ENCODE data around the gene ADCY4. TPM values are rescaled to one million over a fixed set of nuclear protein-coding genes. Genes with fewer than 3 reads are reported as not detected.

Gene ADCY4
- total and polyA plus RNA-seq, 2 donors (not counting 3 experiments of a cell fraction or from before 2014, with no cell fraction given), result 81.6 to 84.0 TPM

DNA sequence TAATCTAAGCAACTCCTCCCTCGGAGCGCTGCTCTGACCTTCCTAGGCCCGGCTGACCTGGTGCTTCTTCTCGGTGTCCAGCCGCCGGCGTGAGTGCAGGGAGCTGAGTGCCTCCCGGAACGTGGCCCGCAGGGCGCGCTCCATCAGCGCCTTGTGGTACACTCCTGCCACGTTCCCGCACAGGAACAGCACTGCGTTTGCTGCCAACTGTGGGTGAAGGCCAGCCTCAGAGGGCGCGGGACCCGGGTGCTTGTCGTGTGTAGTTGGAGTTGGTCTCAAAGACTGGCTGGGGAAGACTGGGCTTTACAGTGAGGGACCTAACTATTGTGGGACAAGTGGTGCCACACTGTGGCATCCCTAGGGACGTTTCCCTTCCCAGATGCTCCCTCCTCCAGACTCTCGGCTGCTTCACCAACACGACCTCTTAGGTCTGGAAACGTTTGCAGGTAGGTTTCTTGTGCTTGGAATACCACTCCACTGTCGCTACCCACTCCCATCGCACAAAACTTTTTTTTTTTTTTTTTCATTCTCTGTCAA, 3.1 kb downstream of the ADCY4 start:
- no peak for FAIRE-seq
- intact Hi-C loops (cut with micrococcal nuclease), result no loop called here

DNA sequence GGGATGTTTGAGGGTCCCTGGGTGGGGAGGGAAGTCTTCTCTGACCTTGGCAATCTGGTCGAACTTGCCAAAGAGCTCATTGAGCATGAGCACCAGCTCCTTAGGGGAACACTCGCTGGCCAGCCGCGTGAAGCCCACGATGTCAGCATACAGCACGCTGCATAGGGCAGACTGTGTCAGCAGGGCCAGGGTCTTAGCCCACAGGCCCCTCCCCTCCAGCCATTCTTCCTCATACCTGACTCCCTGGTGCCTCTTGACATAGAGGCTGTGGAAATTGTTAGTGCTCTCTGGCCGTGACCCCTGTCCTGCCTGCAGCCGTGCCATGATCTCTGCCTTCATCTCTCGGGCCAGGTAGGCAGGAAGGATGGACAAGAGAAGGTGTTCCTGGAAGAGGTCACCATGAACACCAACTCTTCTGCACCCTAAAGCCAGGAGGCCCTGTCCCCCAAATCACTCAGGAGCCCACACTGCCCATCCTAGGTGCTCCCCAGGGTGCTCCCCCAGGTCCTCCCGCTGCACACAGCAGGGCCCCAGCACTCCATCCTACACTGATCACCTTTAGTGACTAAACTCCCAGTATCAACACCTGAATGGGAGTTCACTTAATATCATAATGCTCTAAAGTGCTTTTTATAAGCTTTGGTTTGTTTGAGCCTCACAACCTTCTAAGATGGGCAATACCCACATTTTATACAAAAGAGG, 3.7 kb downstream of the ADCY4 start:
- no peak overlapping the region for H3K4me3 ChIP-seq (replicated peaks in 1 of 3; ENCODE audit: insufficient read depth in 1 of 3, low read depth in 1 of 3, low read length in 3 of 3)
- ChIA-PET CTCF (interaction anchor here (0.6 to 20.1 kb wide), 9 partner anchors 13 to 216 kb away, joined by 3 to 811 read pairs (median 7); partner anchors contain the start of genes CBLN3, CIDEB, DCAF11 and KHNYN), POLR2A (no interaction called here)
- no peak overlapping the region for H3K4me2 ChIP-seq (ENCODE audit: insufficient read depth, low read length)
- dilution Hi-C loops (cut with MboI; ENCODE audit: extremely low pct_ligation_motif_present, low sequenced_read_pairs) (no loop called here), intact Hi-C loops (cut with micrococcal nuclease) (no loop called here)
- H3K4me1 ChIP-seq (ENCODE audit: control insufficient read depth, extremely low read depth, insufficient read depth, low read length), result peaks cover 29% of the 10 kb centered on the region
- peaks cover 0 to 8% of the 10 kb centered on the region in 2 experiments for H3K36me3 ChIP-seq (ENCODE audit: control insufficient read depth in 2 of 2, extremely low read depth in 1 of 2, insufficient read depth in 2 of 2, low read length in 2 of 2)
- no peak overlapping the region for H2AFZ ChIP-seq (ENCODE audit: low read depth, low read length)
- no peak overlapping the region for H3K9ac ChIP-seq (replicated peaks; ENCODE audit: extremely low read depth, insufficient read depth, low read length)
- no peaks in the 10 kb centered on the region for H4K20me1 ChIP-seq (replicated peaks; ENCODE audit: control insufficient read depth, extremely low read depth, insufficient read depth, low read length)
- TF ChIP-seq EZH2 (IDR thresholded peaks at IDR 0.05; ENCODE audit: borderline replicate concordance, low read depth, low read length, severe bottlenecking) (no peak), FOS (IDR thresholded peaks at IDR 0.05; ENCODE audit: borderline replicate concordance, insufficient read depth, low read length) (no peak), POLR2A (IDR thresholded peaks at IDR 0.05; ENCODE audit: low read depth, low read length) (peak; percentile 47)
- FAIRE-seq (no peak), DNase-seq (ENCODE audit: low read depth, low spot score) (no peak)
- H3K79me2 ChIP-seq (ENCODE audit: control insufficient read depth, insufficient read depth, low read length), result no peaks in the 10 kb centered on the region
- no peaks in the 10 kb centered on the region for H3K27me3 ChIP-seq (ENCODE audit: control insufficient read depth in 2 of 2, insufficient read depth in 2 of 2, low read length in 2 of 2)
- H3K9me3 ChIP-seq (replicated peaks; ENCODE audit: control insufficient read depth, insufficient read depth, low read length), result no peaks in the 10 kb centered on the region
- H3K9me1 ChIP-seq (replicated peaks; ENCODE audit: control insufficient read depth, extremely low read depth, insufficient read depth, low read length), result no peaks in the 10 kb centered on the region
- no peak overlapping the region for H3K27ac ChIP-seq (ENCODE audit: insufficient read depth, low read depth, low read length)
- no TSS peak for BruUV-seq (replicated peaks)

More for the DNA sequence above, 3.1 kb downstream of the ADCY4 start:
- Histone ChIP-seq H3K4me3 (replicated peaks in 1 of 3; ENCODE audit: insufficient read depth in 1 of 3, low read depth in 1 of 3, low read length in 3 of 3) (no peak overlapping the region), H3K9ac (replicated peaks; ENCODE audit: extremely low read depth, insufficient read depth, low read length) (no peak overlapping the region), H4K20me1 (replicated peaks; ENCODE audit: control insufficient read depth, extremely low read depth, insufficient read depth, low read length) (no peaks in the 10 kb centered on the region), H3K9me1 (replicated peaks; ENCODE audit: control insufficient read depth, extremely low read depth, insufficient read depth, low read length) (no peaks in the 10 kb centered on the region), H3K36me3 (ENCODE audit: control insufficient read depth in 2 of 2, extremely low read depth in 1 of 2, insufficient read depth in 2 of 2, low read length in 2 of 2) (peaks cover 0 to 8% of the 10 kb centered on the region in 2 experiments), H2AFZ (ENCODE audit: low read depth, low read length) (no peak overlapping the region), H3K27ac (ENCODE audit: insufficient read depth, low read depth, low read length) (no peak overlapping the region), H3K79me2 (ENCODE audit: control insufficient read depth, insufficient read depth, low read length) (no peaks in the 10 kb centered on the region), H3K27me3 (ENCODE audit: control insufficient read depth in 2 of 2, insufficient read depth in 2 of 2, low read length in 2 of 2) (no peaks in the 10 kb centered on the region), H3K9me3 (replicated peaks; ENCODE audit: control insufficient read depth, insufficient read depth, low read length) (no peaks in the 10 kb centered on the region), H3K4me1 (ENCODE audit: control insufficient read depth, extremely low read depth, insufficient read depth, low read length) (peaks cover 32% of the 10 kb centered on the region), H3K4me2 (ENCODE audit: insufficient read depth, low read length) (no peak overlapping the region)
- dilution Hi-C loops (cut with MboI; ENCODE audit: extremely low pct_ligation_motif_present, low sequenced_read_pairs), result no loop called here
- ChIA-PET POLR2A (interaction anchor here (0.7 to 3.1 kb wide), 2 partner anchors 99 to 104 kb away, joined by 7 to 32 read pairs; partner anchors contain the start of genes CBLN3 and KHNYN), CTCF (interaction anchor here (0.7 to 20.1 kb wide), 22 partner anchors 10 to 1236 kb away, joined by 3 to 811 read pairs (median 8); partner anchors contain the start of genes CBLN3, CIDEB, DCAF11 and KHNYN)
- BruUV-seq (replicated peaks), result no TSS peak
- TF ChIP-seq MYC (IDR thresholded peaks at IDR 0.05; ENCODE audit: low read depth, low read length) (no peak), JUN (IDR thresholded peaks at IDR 0.05; ENCODE audit: borderline replicate concordance, insufficient read depth, insufficient read length, low read depth) (no peak), POLR2AphosphoS5 (IDR thresholded peaks at IDR 0.05; ENCODE audit: insufficient read depth, low read depth, low read length) (no peak)
- DNase-seq (ENCODE audit: low read depth, low spot score), result no peak
